IPS DF 4.7 (cell line): ENCODE results near the gene C20orf144.
"Not testable (repeated sequence)": the region's sequence is repeated elsewhere in the genome, so short reads cannot be mapped to it uniquely, and the experiment has no call there.

Experiments used
- DNase-seq: peaks from one replicate; pipeline ENCODE4 v3.0.0-alpha.2; 2013; ENCODE audit warnings: low spot score; ENCODE audit errors: extremely low read depth

Gene C20orf144

DNA sequence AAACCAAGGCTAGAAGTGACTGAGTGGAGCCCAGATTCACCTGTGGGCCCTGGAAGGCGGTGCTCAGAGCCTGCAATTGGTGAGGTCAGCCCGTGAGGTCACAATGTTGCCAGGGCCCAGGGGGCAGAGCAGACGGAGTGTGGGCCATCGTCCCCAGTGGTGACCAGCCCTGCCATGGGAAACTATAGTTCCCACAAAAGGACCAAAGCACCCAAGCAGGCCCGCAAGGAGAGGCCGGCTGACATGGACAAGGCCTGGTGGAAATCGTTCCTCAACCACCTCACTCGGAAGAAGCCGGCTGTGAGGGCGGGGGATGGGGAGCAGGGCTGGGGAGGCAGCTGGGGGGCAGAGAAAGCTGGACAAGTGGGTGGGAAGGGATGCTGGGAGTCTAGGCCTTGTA lies at the start of gene C20orf144:
Gene C20orf144, plus strand, starts transcription at position 156 of the 400 bp plus-strand sequence. Its CDS starts 19 bp downstream, at position 175.
- DNase-seq = no peak

GRCh38 chr20:33621717-33622400 lies 40.3 kb upstream of the C20orf144 start:
- DNase-seq = no peak

GRCh38 chr20:33622705-33623365 lies 39.3 kb upstream of the C20orf144 start:
- DNase-seq = no peak

DNA sequence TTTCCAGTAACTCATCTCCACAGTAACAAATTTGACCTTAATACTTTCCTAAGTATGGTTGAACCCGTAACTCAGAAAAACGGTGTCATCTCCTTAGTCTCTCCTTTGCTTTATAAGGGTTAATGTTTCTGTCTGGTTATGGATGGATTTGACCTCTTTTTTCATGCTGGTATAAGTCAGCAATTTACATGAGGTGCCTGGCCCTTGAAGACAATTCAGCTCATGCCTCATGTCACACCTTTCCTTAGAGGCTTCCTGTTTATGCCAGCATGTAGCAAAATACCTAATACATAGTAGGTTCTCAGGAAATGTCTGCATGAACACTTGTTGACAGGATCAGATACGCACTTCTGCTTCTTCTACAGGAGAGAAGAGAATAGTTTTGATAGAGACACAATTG lies 37.7 kb upstream of the C20orf144 start:
- no peak for DNase-seq

- no peak for DNase-seq
These were observed 35.9 kb upstream of the C20orf144 start for GRCh38 chr20:33626190-33626589.

- DNase-seq = no peak
These were observed 34.4 kb upstream of the C20orf144 start for GRCh38 chr20:33627577-33628216.

- no peak for DNase-seq
These were observed 32.6 kb upstream of the C20orf144 start for GRCh38 chr20:33629533-33629932.

DNA sequence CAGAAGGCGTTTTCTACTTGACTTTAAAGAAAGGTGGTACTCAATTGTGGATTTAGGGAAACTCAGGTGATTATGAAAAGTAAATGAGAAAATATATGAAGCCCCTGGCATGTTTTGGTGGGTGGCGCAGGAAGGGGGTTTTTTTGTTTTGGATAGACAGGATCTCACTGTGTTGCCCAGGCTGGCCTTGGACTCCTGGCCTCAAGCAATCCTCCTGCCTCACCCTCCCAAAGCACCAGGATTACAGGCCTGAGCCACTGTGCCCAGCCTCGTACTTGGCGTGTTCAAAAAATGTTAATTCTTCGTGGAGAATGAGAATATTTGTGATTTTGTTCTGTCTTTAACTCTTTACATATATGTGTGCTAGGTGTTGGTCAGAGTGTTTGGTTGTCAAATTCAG lies 32.1 kb upstream of the C20orf144 start:
- no peak for DNase-seq

GRCh38 chr20:33630507-33630906 lies 31.6 kb upstream of the C20orf144 start:
- no peak for DNase-seq

GRCh38 chr20:33631910-33632309 lies 30.2 kb upstream of the C20orf144 start:
- not testable (repeated sequence) for DNase-seq

- no peak for DNase-seq
These were observed 26.8 kb upstream of the C20orf144 start for GRCh38 chr20:33635341-33635740.

DNA sequence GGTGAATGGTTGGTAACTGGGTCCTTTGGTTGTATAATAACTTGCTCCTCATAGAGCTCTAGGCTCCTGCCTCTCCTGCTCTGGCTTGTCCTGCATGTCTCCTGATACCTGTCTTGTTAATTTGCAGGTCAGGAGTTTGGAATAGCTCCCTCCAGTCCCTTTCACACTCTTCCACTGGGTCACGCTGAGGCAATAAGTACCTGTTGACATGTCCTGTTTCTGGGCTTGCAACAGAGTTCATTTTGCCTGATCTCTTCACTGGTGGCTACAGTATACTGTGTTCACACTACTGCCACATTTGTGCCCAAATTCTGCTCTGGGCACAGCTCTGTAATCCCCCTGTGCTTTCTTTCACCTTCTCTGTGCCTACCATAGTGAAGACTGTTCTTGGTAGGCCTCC lies 25.4 kb upstream of the C20orf144 start:
- no peak for DNase-seq

GRCh38 chr20:33640287-33640686 lies 21.8 kb upstream of the C20orf144 start:
- DNase-seq = no peak

DNA sequence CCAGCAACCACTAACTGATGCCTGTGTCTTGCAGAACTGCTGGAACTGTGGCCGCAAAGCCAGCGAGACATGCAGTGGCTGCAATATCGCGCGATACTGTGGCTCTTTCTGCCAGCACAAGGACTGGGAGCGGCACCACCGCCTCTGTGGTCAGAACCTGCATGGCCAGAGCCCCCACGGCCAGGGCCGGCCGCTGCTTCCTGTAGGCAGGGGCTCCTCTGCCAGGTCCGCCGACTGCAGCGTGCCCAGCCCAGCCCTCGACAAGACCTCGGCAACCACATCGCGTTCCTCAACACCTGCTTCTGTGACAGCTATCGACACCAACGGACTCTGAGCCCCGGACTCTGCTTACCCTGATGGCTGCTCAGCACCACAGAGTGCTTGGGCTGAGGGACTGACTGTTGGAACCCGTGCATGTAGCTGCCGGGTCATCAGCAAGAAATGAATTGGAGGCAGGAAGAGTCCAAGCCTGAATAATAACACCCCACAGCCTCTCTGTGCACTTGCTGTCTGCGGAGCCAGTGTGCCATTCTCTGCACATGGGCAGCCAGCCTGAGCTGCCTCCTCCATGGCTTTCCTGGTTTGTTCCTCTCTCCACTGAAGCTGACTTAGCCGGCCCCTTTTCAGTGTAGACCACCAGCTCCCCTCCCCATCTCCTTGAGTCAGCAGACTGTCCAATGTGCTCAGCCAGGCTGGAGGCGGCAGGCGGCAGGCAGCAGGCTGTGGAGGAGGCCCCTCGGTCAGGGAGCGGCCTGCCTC lies 17.6 kb upstream of the C20orf144 start:
- no peak for DNase-seq

- no peak for DNase-seq
These were observed 17.1 kb upstream of the C20orf144 start for GRCh38 chr20:33645072-33645358.

DNA sequence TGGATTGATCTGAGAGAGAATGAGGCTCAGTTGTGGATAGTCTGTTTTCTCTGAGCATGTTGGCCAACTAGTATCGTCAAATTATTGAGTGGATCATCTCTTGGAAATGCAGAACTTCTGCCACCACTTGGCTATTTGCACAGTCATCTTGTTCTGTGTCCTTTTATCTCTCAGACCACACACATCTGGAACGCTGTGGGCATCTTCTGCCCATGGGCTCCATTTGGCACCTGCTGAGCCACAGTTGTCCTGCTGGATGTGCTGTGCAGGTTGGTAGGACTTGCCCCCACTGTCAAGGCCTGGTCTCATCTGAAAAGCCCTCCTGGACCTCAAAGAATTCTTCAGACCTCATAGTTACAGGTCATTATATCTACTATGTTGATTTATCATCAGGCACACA lies 16.7 kb upstream of the C20orf144 start:
- no peak for DNase-seq

DNA sequence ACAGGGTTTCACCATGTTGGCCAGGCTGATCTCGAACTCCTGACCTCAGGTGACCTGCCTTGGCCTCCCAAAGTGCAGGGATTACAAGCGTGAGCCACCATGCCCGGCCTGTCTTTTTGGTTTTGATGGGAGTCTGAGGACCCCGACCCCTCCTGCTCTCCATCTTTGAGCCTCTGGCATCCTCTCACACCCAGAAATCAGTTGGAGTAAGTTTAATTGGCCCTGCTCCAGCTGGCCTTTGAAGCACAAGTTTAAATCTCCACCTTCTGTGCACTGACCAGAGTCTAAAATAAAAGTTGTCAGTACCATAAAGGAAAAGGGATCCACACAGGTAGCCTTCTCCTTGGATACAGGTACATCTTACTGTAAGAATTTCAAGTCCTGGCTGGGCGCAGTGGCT lies 15.9 kb upstream of the C20orf144 start:
- no peak for DNase-seq

DNA sequence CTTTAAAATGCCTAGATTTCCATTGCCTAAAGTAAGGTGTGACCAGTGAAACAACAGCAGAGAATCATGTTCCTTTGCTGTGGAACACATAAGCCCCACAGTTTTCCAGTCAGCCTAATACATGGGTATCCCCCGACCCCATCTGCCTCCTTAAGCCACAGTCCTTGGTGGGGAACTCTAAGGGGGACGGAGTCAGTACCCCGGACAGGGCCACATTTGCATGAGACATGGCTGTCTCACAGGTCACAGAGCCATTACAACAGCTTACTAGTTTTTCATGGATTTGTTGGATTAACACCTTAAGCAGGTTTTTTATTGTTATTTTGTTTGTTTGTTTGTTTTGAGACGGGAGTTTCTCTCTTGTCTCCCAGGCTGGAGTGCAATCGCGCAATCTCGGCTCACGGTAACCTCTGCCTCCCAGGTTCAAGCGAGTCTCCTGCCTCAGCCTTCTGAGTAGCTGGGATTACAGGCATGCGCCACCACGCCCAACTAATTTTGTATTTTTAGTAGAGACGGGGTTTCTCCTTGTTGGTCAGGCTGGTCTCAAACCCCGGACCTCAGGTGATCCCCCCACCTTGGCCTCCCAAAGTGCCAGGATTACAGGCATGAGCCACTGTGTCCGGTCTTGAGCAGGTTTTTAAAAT lies 15.0 kb upstream of the C20orf144 start:
- DNase-seq = not testable (repeated sequence)

GRCh38 chr20:33647603-33648395 lies 14.3 kb upstream of the C20orf144 start:
- no peak for DNase-seq

DNA sequence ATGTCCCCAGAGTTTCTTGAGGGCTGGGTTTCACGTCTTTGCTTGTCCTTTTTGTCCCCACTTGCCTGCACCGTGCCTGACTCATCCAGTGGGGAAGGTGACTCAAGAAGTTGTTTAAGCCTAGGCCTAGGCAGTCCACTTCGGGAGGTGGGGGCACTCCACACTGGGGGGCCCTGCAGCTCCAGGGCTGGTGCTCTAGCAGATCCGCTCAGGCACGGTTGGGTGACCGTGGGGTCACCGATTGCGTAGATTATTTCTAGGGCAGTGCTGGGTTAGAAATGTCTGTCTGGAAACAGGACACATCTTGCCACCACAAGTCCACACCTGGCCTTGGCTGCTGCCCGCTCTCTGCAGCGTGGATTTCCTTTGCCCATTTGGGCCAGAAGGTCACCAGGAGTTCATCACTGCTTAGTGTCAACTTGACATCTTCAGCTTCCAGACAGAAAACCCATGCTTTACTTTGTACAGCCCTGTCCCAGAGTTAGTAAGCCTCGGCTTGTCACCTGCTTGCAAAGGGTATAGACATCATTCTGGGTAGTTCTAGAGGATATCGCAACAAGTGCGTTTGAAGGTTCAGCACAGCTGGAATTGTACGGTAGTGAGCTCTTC lies 13.6 kb upstream of the C20orf144 start:
- no peak for DNase-seq
